Gastroesophageal sphincter (tissue), 4 donors: Measurements from ENCODE around the gene VASN. TPM values are rescaled to one million over a fixed set of nuclear protein-coding genes. Genes with fewer than 3 reads are reported as not detected.

Source experiments
- ATAC-seq: fragments of 150-250 bp; one replicate; pipeline ENCODE4 v1.9.1; 2016; ENCODE audit warnings: mild to moderate bottlenecking, moderate library complexity
- H3K27ac ChIP-seq, 4 donors: fragments of 200-600 bp; sonication (generic) in 3 of 4; 1 replicate in 3 of 4; 2 replicates in 1 of 4; pipeline ENCODE4 v1.5.1; 2016 to 2019
- H3K27me3 ChIP-seq: fragments of 200-600 bp; sonication (generic); one replicate; pipeline ENCODE4 v1.5.1; 2019
- H3K36me3 ChIP-seq, 2 donors: fragments of 200-600 bp; sonication (generic); one replicate each; pipeline ENCODE4 v1.5.1; 2019; ENCODE audit warnings: control low read depth in 1 of 2
- H3K4me1 ChIP-seq, 3 donors: fragments of 200-600 bp; sonication (generic); 1 replicate in 2 of 3; 2 replicates in 1 of 3; pipeline ENCODE4 v1.5.1; 2016 to 2019; ENCODE audit warnings: control low read depth in 2 of 3
- H3K4me3 ChIP-seq, 2 donors: fragments of 200-600 bp; sonication (generic); one replicate each; pipeline ENCODE4 v1.5.1; 2019; ENCODE audit warnings: mild to moderate bottlenecking in 1 of 2, moderate library complexity in 1 of 2
- H3K9me3 ChIP-seq, 3 donors: fragments of 200-600 bp; sonication (generic); one replicate each; pipeline ENCODE4 v1.5.1; 2017 to 2019; ENCODE audit warnings: control low read depth in 2 of 3
- EP300 ChIP-seq: sonication (generic); formaldehyde crosslinking; IDR thresholded peaks from one replicate; pipeline ENCODE4 v1.6.1; 2017; ENCODE audit warnings: antibody characterized with exemption, mild to moderate bottlenecking
- POLR2A ChIP-seq, 2 donors: fragments of 450-650 bp; IDR thresholded peaks; one replicate each; pipeline ENCODE4 v1.6.1; 2017; ENCODE audit warnings: antibody characterized with exemption in 2 of 2, mild to moderate bottlenecking in 2 of 2, moderate library complexity in 1 of 2
- POLR2AphosphoS5 ChIP-seq: sonication (generic); formaldehyde crosslinking; IDR thresholded peaks from one replicate; pipeline ENCODE4 v1.6.1; 2017; ENCODE audit warnings: antibody characterized with exemption
- WGBS, 2 donors: methylation state at CpG; one replicate each; pipeline ENCODE4 v1.1.5; 2018; ENCODE audit warnings: low coverage in 1 of 2; 5-methylcytosine and 5-hydroxymethylcytosine counted together
- total RNA-seq, 4 donors: library from RNA; depleted of rRNA; stranded (reverse); fragments of >200 nt; gene quantifications; one replicate each; pipeline ENCODE4 v1.1.0, GENCODE V29; 2016
- TF ChIP-seq, protein P1 (sequence below), 4 experiments: fragments of 200-600 bp in 2 of 4; fragments of 450-650 bp in 2 of 4; sonication (generic) in 1 of 4; IDR thresholded peaks; one replicate each; pipeline ENCODE4 v1.5.1; 2017 to 2019; ENCODE audit warnings: antibody characterized with exemption in 4 of 4, mild to moderate bottlenecking in 2 of 4, moderate library complexity in 2 of 4

VASN gene
- total RNA-seq, 4 donors from 2014 or later: 6.8 to 35.8 (median 19.9) TPM

DNA sequence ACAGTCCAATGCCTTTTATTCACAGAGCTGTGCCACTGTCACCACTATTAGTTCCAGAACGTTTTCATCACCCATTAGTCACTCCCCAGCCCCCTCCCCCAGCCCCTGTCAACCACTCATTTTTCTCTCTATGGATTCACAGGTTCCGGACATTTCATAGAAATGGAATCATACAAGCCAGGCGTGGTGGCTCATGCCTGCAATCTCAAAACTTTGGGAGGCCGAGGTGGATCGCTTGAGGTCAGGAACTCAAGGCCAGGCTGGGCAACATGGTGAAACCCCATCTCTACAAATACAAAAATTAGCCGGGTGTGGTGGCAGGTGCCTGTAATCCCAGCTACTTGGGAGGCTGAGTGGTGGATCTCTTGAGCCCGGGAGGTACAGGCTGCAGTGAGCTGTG lies 19.8 kb upstream of the VASN start:
- TF ChIP-seq POLR2A (IDR thresholded peaks at IDR 0.05) (no peak), POLR2AphosphoS5 (no peak), EP300 (no peak)
- TF ChIP-seq, protein P1, sequence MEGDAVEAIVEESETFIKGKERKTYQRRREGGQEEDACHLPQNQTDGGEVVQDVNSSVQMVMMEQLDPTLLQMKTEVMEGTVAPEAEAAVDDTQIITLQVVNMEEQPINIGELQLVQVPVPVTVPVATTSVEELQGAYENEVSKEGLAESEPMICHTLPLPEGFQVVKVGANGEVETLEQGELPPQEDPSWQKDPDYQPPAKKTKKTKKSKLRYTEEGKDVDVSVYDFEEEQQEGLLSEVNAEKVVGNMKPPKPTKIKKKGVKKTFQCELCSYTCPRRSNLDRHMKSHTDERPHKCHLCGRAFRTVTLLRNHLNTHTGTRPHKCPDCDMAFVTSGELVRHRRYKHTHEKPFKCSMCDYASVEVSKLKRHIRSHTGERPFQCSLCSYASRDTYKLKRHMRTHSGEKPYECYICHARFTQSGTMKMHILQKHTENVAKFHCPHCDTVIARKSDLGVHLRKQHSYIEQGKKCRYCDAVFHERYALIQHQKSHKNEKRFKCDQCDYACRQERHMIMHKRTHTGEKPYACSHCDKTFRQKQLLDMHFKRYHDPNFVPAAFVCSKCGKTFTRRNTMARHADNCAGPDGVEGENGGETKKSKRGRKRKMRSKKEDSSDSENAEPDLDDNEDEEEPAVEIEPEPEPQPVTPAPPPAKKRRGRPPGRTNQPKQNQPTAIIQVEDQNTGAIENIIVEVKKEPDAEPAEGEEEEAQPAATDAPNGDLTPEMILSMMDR (IDR thresholded peaks at IDR 0.05): no peak
- peaks cover 0 to 41% (median 6%) of the 10 kb centered on the region in 3 donors for H3K4me1 ChIP-seq
- peak overlapping the region in 3 of 4 donors; percentile 91 to 95 (median 94) for H3K27ac ChIP-seq
- peaks cover 0 to 27% of the 10 kb centered on the region in 2 donors for H3K36me3 ChIP-seq
- WGBS, 2 donors: 43 to 80% methylated on average over 2 to 7 of the region's 7 CpGs
- H3K27me3 ChIP-seq: no peaks in the 10 kb centered on the region
- no peak overlapping the region for H3K4me3 ChIP-seq
- ATAC-seq: no peak
- H3K9me3 ChIP-seq: no peaks in the 10 kb centered on the region

DNA sequence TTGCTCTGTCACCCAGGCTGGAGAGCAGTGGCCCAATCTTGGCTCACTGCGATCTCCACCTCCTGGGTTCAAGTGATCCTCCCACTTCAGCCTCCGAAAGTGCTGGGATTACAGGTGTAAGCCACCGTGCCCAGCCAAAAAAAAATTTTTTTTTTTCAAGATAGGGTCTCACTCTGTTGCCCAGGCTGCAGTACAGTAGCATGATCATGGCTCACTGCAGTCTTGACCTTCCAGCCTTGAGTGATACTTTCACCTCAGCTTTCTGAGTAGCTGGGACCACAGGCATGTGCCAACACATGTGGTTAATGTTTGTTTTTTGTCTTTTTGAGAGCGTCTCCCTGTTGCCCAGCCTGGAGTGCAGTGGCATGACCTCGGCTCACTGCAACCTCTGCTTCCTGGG lies 18.8 kb upstream of the VASN start:
- H3K4me1 ChIP-seq: peaks cover 0 to 31% (median 6%) of the 10 kb centered on the region in 3 donors
- TF ChIP-seq, protein P1 (IDR thresholded peaks at IDR 0.05): no peak
- TF ChIP-seq POLR2AphosphoS5 (no peak), EP300 (no peak), POLR2A (IDR thresholded peaks at IDR 0.05) (no peak)
- peaks cover 0 to 30% of the 10 kb centered on the region in 2 donors for H3K36me3 ChIP-seq
- no peaks in the 10 kb centered on the region for H3K9me3 ChIP-seq
- ATAC-seq: no peak
- WGBS, 2 donors: 77 to 92% methylated on average over 2 to 4 of the region's 5 CpGs
- H3K27ac ChIP-seq: no peak overlapping the region
- no peaks in the 10 kb centered on the region for H3K27me3 ChIP-seq
- no peak overlapping the region for H3K4me3 ChIP-seq

DNA sequence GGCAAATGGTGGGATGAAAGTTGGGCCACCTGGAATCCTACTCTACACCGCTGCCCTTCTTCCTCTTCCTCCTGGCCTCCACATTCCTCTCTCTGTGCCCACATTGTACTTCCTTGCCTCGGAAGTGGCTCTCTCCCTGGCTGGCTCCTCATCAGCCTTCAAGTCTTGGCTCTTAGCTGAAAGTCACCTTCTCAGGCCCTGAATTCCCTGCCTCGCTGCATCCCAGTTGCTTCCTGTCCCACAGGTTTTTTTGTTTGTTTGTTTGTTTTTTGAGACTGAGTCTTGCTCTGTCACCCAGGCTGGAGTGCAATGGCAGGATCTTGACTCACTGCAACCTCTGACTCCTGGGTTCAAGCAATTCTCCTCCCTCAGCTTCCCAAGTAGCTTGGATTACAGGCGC lies 18.0 kb upstream of the VASN start:
- Histone ChIP-seq H3K27ac (no peak overlapping the region), H3K27me3 (no peaks in the 10 kb centered on the region), H3K36me3 (peaks cover 0 to 38% of the 10 kb centered on the region in 2 donors), H3K4me3 (no peak overlapping the region), H3K4me1 (peaks cover 0 to 23% (median 6%) of the 10 kb centered on the region in 3 donors), H3K9me3 (no peaks in the 10 kb centered on the region)
- no peak for TF ChIP-seq POLR2AphosphoS5
- no peak for TF ChIP-seq POLR2A (IDR thresholded peaks at IDR 0.05)
- TF ChIP-seq EP300: no peak
- TF ChIP-seq, protein P1 (IDR thresholded peaks at IDR 0.05): no peak
- WGBS, 2 donors: 85 to 92% methylated on average over 2 to 4 of the region's 4 CpGs
- ATAC-seq: no peak

DNA sequence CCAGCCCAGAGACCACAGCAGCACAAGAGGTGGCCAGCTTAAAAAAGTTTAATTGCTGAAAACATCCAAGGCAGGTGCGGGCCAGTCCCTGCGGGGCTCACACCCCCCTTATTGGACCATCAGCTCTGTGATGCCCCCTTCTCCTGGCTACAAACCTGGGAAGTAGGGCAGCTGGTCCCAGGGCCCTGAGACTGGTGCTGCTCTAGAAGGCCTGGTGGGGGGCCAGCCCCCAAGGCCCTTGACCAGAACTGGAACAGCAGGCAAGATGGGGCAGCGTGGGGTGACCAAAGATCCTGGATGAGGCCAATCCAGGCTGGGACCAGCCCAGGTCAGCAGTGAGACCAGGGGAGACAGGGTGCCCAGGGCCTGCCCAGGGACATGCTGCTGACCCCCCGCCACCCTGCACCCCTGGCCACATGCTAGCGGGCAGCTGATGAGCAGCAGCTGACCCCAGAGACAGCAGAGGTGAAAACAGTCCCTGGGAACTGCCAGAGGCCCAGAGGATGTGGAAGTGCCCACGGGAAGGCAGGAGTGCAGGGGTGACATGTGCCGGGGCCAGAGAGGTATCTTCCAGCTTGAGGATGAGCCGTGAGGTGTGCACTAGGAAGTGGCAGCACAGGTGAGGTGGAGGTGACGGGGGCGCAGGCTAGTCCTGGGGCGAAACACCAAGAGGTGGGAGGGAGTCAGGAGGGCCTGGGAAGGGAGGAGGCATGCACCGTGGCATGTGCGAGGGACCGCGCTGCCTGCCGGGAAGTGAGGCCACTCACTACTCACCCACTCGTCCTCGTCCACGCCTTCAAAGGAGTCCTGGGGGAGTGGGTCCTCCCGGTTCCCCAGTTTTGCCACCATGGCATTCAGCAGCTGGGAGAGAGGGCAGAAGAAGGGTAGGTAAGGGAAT lies 16.9 kb upstream of the VASN start:
- Histone ChIP-seq H3K27me3 (no peaks in the 10 kb centered on the region), H3K4me1 (peaks cover 0 to 22% (median 6%) of the 10 kb centered on the region in 3 donors), H3K27ac (no peak overlapping the region), H3K36me3 (peaks cover 0 to 46% of the 10 kb centered on the region in 2 donors), H3K9me3 (no peaks in the 10 kb centered on the region), H3K4me3 (no peak overlapping the region)
- TF ChIP-seq, protein P1 (IDR thresholded peaks at IDR 0.05): no peak
- no peak for TF ChIP-seq POLR2A (IDR thresholded peaks at IDR 0.05)
- no peak for TF ChIP-seq POLR2AphosphoS5
- TF ChIP-seq EP300: no peak
- 95% methylated on average over 15 of the region's 20 CpGs; no CpG with 5 or more reads in 1 of the 2 donors for WGBS, 2 donors
- no peak for ATAC-seq
